Measurements from ENCODE around the gene PPP2R2D. TPM values are rescaled to one million over a fixed set of nuclear protein-coding genes. Genes with fewer than 3 reads are reported as not detected.

Gene PPP2R2D
- total RNA-seq, 4 donors from 2014 or later, result 27.2 to 57.0 (median 44.1) TPM

- 74 to 77% methylated on average over 8 to 17 of the region's 18 CpGs for WGBS, 2 donors (ENCODE audit: low coverage in 1 of 2)
- H3K4me3 ChIP-seq, result no peak overlapping the region
- peaks cover 0 to 63% (median 14%) of the 10 kb centered on the region in 3 donors for H3K4me1 ChIP-seq
- H3K27ac ChIP-seq, result peak overlapping the region in 1 of 4 donors; percentile 31
- TF ChIP-seq POLR2A (IDR thresholded peaks at IDR 0.05) (no peak), CTCF (IDR thresholded peaks at IDR 0.05) (no peak), POLR2AphosphoS5 (IDR thresholded peaks at IDR 0.05) (no peak), EP300 (IDR thresholded peaks at IDR 0.05) (no peak)
- peaks cover 0 to 10% (median 0%) of the 10 kb centered on the region in 3 donors for H3K9me3 ChIP-seq
- ATAC-seq, result no peak
- no peaks in the 10 kb centered on the region for H3K27me3 ChIP-seq
- no peaks in the 10 kb centered on the region for H3K36me3 ChIP-seq
Observed at GRCh38 chr10:131928248-131929095, 27.7 kb downstream of the PPP2R2D start.

GRCh38 chr10:131929122-131929845 lies 28.5 kb downstream of the PPP2R2D start:
- TF ChIP-seq EP300 (IDR thresholded peaks at IDR 0.05) (no peak), POLR2AphosphoS5 (IDR thresholded peaks at IDR 0.05) (no peak)
- WGBS, 2 donors (ENCODE audit: low coverage in 1 of 2), result 82 to 87% methylated on average over 15 to 19 of the region's 23 CpGs
- H3K9me3 ChIP-seq, result peaks cover 0 to 10% (median 0%) of the 10 kb centered on the region in 3 donors
- no peak for ATAC-seq
- H3K36me3 ChIP-seq, result no peaks in the 10 kb centered on the region
- H3K27ac ChIP-seq, result no peak overlapping the region
- no peaks in the 10 kb centered on the region for H3K27me3 ChIP-seq
- H3K4me1 ChIP-seq, result peaks cover 0 to 71% (median 14%) of the 10 kb centered on the region in 3 donors
- no peak overlapping the region for H3K4me3 ChIP-seq

GRCh38 chr10:131930150-131930549 lies 29.3 kb downstream of the PPP2R2D start:
- TF ChIP-seq POLR2AphosphoS5 (IDR thresholded peaks at IDR 0.05), result no peak
- TF ChIP-seq EP300 (IDR thresholded peaks at IDR 0.05), result no peak
- TF ChIP-seq POLR2A (IDR thresholded peaks at IDR 0.05), result no peak
- TF ChIP-seq CTCF (IDR thresholded peaks at IDR 0.05), result no peak
- WGBS, 2 donors (ENCODE audit: low coverage in 1 of 2), result 80 to 81% methylated on average over 4 of the region's 4 CpGs
- H3K27me3 ChIP-seq, result no peaks in the 10 kb centered on the region
- H3K27ac ChIP-seq, result no peak overlapping the region
- ATAC-seq, result no peak
- H3K9me3 ChIP-seq, result peaks cover 0 to 8% (median 0%) of the 10 kb centered on the region in 3 donors
- no peak overlapping the region for H3K4me3 ChIP-seq
- H3K4me1 ChIP-seq, result peaks cover 0 to 73% (median 14%) of the 10 kb centered on the region in 3 donors
- H3K36me3 ChIP-seq, result peaks cover 0 to 8% of the 10 kb centered on the region in 2 donors

GRCh38 chr10:131930586-131931330 lies 29.9 kb downstream of the PPP2R2D start:
- Histone ChIP-seq H3K9me3 (peaks cover 0 to 1% (median 0%) of the 10 kb centered on the region in 3 donors), H3K36me3 (peaks cover 0 to 13% of the 10 kb centered on the region in 2 donors), H3K4me1 (peaks cover 0 to 73% (median 14%) of the 10 kb centered on the region in 3 donors), H3K27me3 (no peaks in the 10 kb centered on the region), H3K27ac (peak overlapping the region in 3 of 4 donors; percentile 57 to 67 (median 63)), H3K4me3 (no peak overlapping the region)
- WGBS, 2 donors (ENCODE audit: low coverage in 1 of 2), result 89 to 90% methylated on average over 8 to 14 of the region's 16 CpGs
- TF ChIP-seq EP300 (IDR thresholded peaks at IDR 0.05) (no peak), POLR2A (IDR thresholded peaks at IDR 0.05) (no peak), POLR2AphosphoS5 (IDR thresholded peaks at IDR 0.05) (no peak), CTCF (IDR thresholded peaks at IDR 0.05) (no peak)
- no peak for ATAC-seq

GRCh38 chr10:131931981-131932380 lies 31.2 kb downstream of the PPP2R2D start:
- no peak for TF ChIP-seq CTCF (IDR thresholded peaks at IDR 0.05)
- TF ChIP-seq POLR2AphosphoS5 (IDR thresholded peaks at IDR 0.05), result no peak
- no peak for TF ChIP-seq EP300 (IDR thresholded peaks at IDR 0.05)
- TF ChIP-seq POLR2A (IDR thresholded peaks at IDR 0.05), result no peak
- H3K9me3 ChIP-seq, result no peaks in the 10 kb centered on the region
- peaks cover 0 to 24% of the 10 kb centered on the region in 2 donors for H3K36me3 ChIP-seq
- no peak overlapping the region for H3K4me3 ChIP-seq
- peaks cover 0 to 73% (median 14%) of the 10 kb centered on the region in 3 donors for H3K4me1 ChIP-seq
- no peaks in the 10 kb centered on the region for H3K27me3 ChIP-seq
- ATAC-seq, result no peak
- H3K27ac ChIP-seq, result peak overlapping the region in 3 of 4 donors; percentile 57 to 67 (median 63)
- WGBS, 2 donors (ENCODE audit: low coverage in 1 of 2), result 75% methylated on average over 1 of the region's 13 CpGs; no CpG with 5 or more reads in 1 of the 2 donors
